HL-60 (cell line): ENCODE measurements around the gene MACROD2.

Experiments
- POLR2AphosphoS5 ChIP-seq: IDR thresholded peaks from 2 replicates; pipeline ENCODE4 v1.6.1; 2012; ENCODE audit warnings: low read depth
- TF ChIP-seq, protein P1 (sequence below): IDR thresholded peaks from one replicate; pipeline ENCODE4 v1.5.1; 2011; ENCODE audit warnings: low read length, control low read depth, inconsistent platforms; ENCODE audit not compliant: insufficient read depth

GRCh38 chr20:15111654-15112053, 1116.3 kb downstream of the MACROD2 start:
- TF ChIP-seq, protein P1, sequence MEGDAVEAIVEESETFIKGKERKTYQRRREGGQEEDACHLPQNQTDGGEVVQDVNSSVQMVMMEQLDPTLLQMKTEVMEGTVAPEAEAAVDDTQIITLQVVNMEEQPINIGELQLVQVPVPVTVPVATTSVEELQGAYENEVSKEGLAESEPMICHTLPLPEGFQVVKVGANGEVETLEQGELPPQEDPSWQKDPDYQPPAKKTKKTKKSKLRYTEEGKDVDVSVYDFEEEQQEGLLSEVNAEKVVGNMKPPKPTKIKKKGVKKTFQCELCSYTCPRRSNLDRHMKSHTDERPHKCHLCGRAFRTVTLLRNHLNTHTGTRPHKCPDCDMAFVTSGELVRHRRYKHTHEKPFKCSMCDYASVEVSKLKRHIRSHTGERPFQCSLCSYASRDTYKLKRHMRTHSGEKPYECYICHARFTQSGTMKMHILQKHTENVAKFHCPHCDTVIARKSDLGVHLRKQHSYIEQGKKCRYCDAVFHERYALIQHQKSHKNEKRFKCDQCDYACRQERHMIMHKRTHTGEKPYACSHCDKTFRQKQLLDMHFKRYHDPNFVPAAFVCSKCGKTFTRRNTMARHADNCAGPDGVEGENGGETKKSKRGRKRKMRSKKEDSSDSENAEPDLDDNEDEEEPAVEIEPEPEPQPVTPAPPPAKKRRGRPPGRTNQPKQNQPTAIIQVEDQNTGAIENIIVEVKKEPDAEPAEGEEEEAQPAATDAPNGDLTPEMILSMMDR: no peak
- TF ChIP-seq POLR2AphosphoS5: no peak
